ENCODE measurements around the gene TCTN2. TPM values are rescaled to one million over a fixed set of nuclear protein-coding genes. Genes with fewer than 3 reads are reported as not detected.

The TCTN2 gene
- total and polyA plus RNA-seq, 8 donors = 4.2 to 9.9 (median 6.5) TPM

DNA sequence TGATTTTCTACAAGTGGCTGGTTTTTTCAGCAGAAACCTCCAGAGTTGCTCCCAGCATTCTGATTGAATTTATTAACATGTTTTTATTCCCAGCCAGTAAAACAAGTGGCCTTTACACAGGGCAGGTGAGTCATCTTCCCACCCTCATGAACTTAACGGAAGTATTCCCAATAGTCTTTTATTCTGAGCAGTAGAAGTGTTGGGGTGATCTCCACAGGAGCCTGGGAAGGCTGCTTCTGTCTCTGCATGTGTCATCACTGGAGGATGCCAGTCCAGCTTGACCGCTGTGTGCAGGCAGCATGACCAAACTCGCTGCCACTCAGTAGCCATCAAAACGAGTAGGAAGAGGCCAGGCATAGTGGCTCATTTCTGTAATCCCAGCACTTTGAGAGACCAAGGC lies 77.7 kb downstream of the TCTN2 start:
- H3K4me3 ChIP-seq = no peak overlapping the region
- intact Hi-C loops (cut with DNase I) = no loop called here
- FAIRE-seq (no peak), DNase-seq (no peak), ATAC-seq (no peak)
- TF ChIP-seq, protein P1, sequence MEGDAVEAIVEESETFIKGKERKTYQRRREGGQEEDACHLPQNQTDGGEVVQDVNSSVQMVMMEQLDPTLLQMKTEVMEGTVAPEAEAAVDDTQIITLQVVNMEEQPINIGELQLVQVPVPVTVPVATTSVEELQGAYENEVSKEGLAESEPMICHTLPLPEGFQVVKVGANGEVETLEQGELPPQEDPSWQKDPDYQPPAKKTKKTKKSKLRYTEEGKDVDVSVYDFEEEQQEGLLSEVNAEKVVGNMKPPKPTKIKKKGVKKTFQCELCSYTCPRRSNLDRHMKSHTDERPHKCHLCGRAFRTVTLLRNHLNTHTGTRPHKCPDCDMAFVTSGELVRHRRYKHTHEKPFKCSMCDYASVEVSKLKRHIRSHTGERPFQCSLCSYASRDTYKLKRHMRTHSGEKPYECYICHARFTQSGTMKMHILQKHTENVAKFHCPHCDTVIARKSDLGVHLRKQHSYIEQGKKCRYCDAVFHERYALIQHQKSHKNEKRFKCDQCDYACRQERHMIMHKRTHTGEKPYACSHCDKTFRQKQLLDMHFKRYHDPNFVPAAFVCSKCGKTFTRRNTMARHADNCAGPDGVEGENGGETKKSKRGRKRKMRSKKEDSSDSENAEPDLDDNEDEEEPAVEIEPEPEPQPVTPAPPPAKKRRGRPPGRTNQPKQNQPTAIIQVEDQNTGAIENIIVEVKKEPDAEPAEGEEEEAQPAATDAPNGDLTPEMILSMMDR (IDR thresholded peaks at IDR 0.05) = no peak
- peaks cover 6 to 45% (median 12%) of the 10 kb centered on the region in 3 donors for H3K36me3 ChIP-seq
- no peaks in the 10 kb centered on the region for H3K27me3 ChIP-seq
- H3K9me3 ChIP-seq = no peaks in the 10 kb centered on the region
- no peaks in the 10 kb centered on the region for H3K4me1 ChIP-seq
- whole genome bisulfite sequencing, 2 donors = 82 to 85% methylated on average over 4 of the region's 4 CpGs
- no peak overlapping the region for H3K27ac ChIP-seq

DNA sequence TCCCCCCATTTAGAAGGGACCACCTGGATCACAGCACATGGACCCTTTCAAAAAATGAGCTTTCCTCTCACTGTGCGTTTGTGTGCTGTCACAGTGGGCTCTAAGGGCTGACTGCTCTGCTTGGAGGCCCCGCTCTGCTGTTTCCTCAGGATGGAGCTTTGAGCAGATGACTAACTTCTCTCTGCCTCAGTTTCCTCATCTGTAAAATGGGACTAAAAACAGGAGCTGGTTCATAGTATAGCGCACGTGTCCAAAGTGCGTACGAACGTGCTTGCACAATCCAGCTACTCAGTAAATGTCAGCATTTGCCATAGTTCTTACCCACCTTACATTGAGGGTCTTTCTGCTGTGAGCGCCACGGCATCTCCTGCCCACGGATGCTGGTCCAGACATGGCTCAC lies 78.4 kb downstream of the TCTN2 start:
- TF ChIP-seq, protein P1 (IDR thresholded peaks at IDR 0.05) = no peak
- Histone ChIP-seq H3K36me3 (peaks cover 5 to 46% (median 12%) of the 10 kb centered on the region in 3 donors), H3K4me1 (no peaks in the 10 kb centered on the region), H3K27me3 (no peaks in the 10 kb centered on the region), H3K4me3 (no peak overlapping the region), H3K9me3 (no peaks in the 10 kb centered on the region), H3K27ac (no peak overlapping the region)
- intact Hi-C loops (cut with DNase I) = no loop called here
- DNase-seq (no peak), FAIRE-seq (no peak), ATAC-seq (no peak)
- 97% methylated on average over 10 of the region's 10 CpGs for WGBS, 2 donors

GRCh38 chr12:123750159-123750656 lies 79.3 kb downstream of the TCTN2 start:
- intact Hi-C loops (cut with DNase I) = no loop called here
- Histone ChIP-seq H3K9me3 (no peaks in the 10 kb centered on the region), H3K36me3 (peaks cover 0 to 46% (median 8%) of the 10 kb centered on the region in 3 donors), H3K4me1 (no peaks in the 10 kb centered on the region), H3K4me3 (no peak overlapping the region), H3K27me3 (no peaks in the 10 kb centered on the region), H3K27ac (no peak overlapping the region)
- TF ChIP-seq, protein P1 (IDR thresholded peaks at IDR 0.05) = no peak
- ATAC-seq (no peak), DNase-seq (no peak), FAIRE-seq (no peak)
- 90 to 91% methylated on average over 8 of the region's 8 CpGs for WGBS, 2 donors

- 92 to 93% methylated on average over 3 of the region's 3 CpGs for WGBS, 2 donors
- H3K36me3 ChIP-seq = peaks cover 0 to 46% (median 8%) of the 10 kb centered on the region in 3 donors
- FAIRE-seq = no peak
Measured at GRCh38 chr12:123752046-123752445, 81.1 kb downstream of the TCTN2 start.

More at GRCh38 chr12:123752046-123752445, 81.1 kb downstream of the TCTN2 start:
- TF ChIP-seq, protein P1 (IDR thresholded peaks at IDR 0.05) = no peak
- H3K4me1 ChIP-seq = no peaks in the 10 kb centered on the region
- no peak overlapping the region for H3K27ac ChIP-seq
- H3K4me3 ChIP-seq = no peak overlapping the region
- no peaks in the 10 kb centered on the region for H3K27me3 ChIP-seq
- intact Hi-C loops (cut with DNase I) = no loop called here
- H3K9me3 ChIP-seq = no peaks in the 10 kb centered on the region
- no peak for ATAC-seq
- DNase-seq = no peak

All from pancreas (tissue), 10 donors.